Calu3 (cell line): Measurements from ENCODE around the gene HEYL. TPM values are rescaled to one million over a fixed set of nuclear protein-coding genes. Genes with fewer than 3 reads are reported as not detected.

Experiments
- BruUV-seq: library from RNA; stranded (reverse); fragments of 400-500 nt; replicated peaks from 2 replicates; lab custom pipeline; 2021; lab: Mats Ljungman, UMichigan
- CTCF ChIA-PET: fragments of 300-600 bp; sonication (Branson Sonifier 250); formaldehyde crosslinking; loops from one replicate; lab custom pipeline; 2022; ENCODE audit warnings: antibody characterized with exemption; lab: Charles Lee
- DNase-seq: peaks from one replicate; pipeline ENCODE4 v3.0.0; 2022
- H3K27ac Mint-ChIP-seq: one replicate; pipeline ENCODE4 v1.8.0; 2022; ENCODE audit warnings: mixed read lengths; ENCODE audit not compliant: unreplicated experiment
- H3K27me3 Mint-ChIP-seq: one replicate; pipeline ENCODE4 v1.8.0; 2022; ENCODE audit warnings: mixed read lengths; ENCODE audit not compliant: unreplicated experiment
- H3K36me3 Mint-ChIP-seq: one replicate; pipeline ENCODE4 v1.8.0; 2022; ENCODE audit warnings: mild to moderate bottlenecking, moderate library complexity, mixed read lengths; ENCODE audit not compliant: insufficient read depth, unreplicated experiment
- H3K4me1 Mint-ChIP-seq: one replicate; pipeline ENCODE4 v1.8.0; 2022; ENCODE audit warnings: mild to moderate bottlenecking, low read depth, mixed read lengths; ENCODE audit not compliant: unreplicated experiment
- H3K4me3 Mint-ChIP-seq: one replicate; pipeline ENCODE4 v1.8.0; 2022; ENCODE audit warnings: mild to moderate bottlenecking, low read depth, moderate library complexity, mixed read lengths; ENCODE audit not compliant: unreplicated experiment
- H3K9me3 Mint-ChIP-seq: one replicate; pipeline ENCODE4 v1.8.0; 2022; ENCODE audit warnings: low read depth, mixed read lengths; ENCODE audit not compliant: unreplicated experiment
- CTCF ChIP-seq: fragments of 200-600 bp; IDR thresholded peaks from one replicate; pipeline ENCODE4 v1.8.0; 2022; ENCODE audit warnings: antibody characterized with exemption; ENCODE audit not compliant: unreplicated experiment
- intact Hi-C: fragments of 100-400 bp; cut with micrococcal nuclease; formaldehyde crosslinking; loops from one replicate; pipeline ENCODE4 v1.10.0; 2022; ENCODE audit not compliant: unreplicated experiment
- total RNA-seq: library from RNA; stranded (reverse); gene quantifications from 2 replicates; pipeline ENCODE4 v1.2.3, GENCODE V29; 2022

Gene HEYL
- total RNA-seq, 1 experiment from 2014 or later = 0.09 TPM

- no peak for DNase-seq
- Mint-ChIP-seq H3K27ac (no peak overlapping the region), H3K36me3 (no peaks in the 10 kb centered on the region), H3K4me3 (no peak overlapping the region), H3K27me3 (peaks cover 70% of the 10 kb centered on the region), H3K4me1 (peaks cover 17% of the 10 kb centered on the region), H3K9me3 (no peaks in the 10 kb centered on the region)
- no peak for TF ChIP-seq CTCF
- no TSS peak for BruUV-seq
- CTCF ChIA-PET = no interaction called here
- intact Hi-C loops = no loop called here
Measured at GRCh38 chr1:39592069-39592468, 47.4 kb downstream of the HEYL start.

- DNase-seq = no peak
- no peak for TF ChIP-seq CTCF
- Mint-ChIP-seq H3K27me3 (peaks cover 56% of the 10 kb centered on the region), H3K4me3 (no peak overlapping the region), H3K36me3 (no peaks in the 10 kb centered on the region), H3K4me1 (peaks cover 17% of the 10 kb centered on the region), H3K27ac (no peak overlapping the region), H3K9me3 (no peaks in the 10 kb centered on the region)
- no TSS peak for BruUV-seq
- intact Hi-C loops = no loop called here
- CTCF ChIA-PET = no interaction called here
Measured at GRCh38 chr1:39590546-39590945, 48.9 kb downstream of the HEYL start.

- Mint-ChIP-seq H3K4me1 (peaks cover 17% of the 10 kb centered on the region), H3K27ac (no peak overlapping the region), H3K9me3 (no peaks in the 10 kb centered on the region), H3K36me3 (no peaks in the 10 kb centered on the region), H3K27me3 (peaks cover 12% of the 10 kb centered on the region), H3K4me3 (no peak overlapping the region)
- intact Hi-C loops = no loop called here
- no TSS peak for BruUV-seq
- no peak for DNase-seq
- TF ChIP-seq CTCF = no peak
- CTCF ChIA-PET = no interaction called here
Measured at GRCh38 chr1:39585933-39586332, 53.5 kb downstream of the HEYL start.

- Mint-ChIP-seq H3K4me1 (peaks cover 17% of the 10 kb centered on the region), H3K27ac (peak overlapping the region; percentile 65), H3K9me3 (no peaks in the 10 kb centered on the region), H3K27me3 (no peaks in the 10 kb centered on the region), H3K4me3 (peak overlapping the region; percentile 86), H3K36me3 (peaks cover 45% of the 10 kb centered on the region)
- CTCF ChIA-PET = interaction anchor here (0.6 to 2.3 kb wide), 3 partner anchors 21 to 1568 kb away, joined by 3 to 14 read pairs (median 9); no protein-coding TSS in a partner anchor
- TF ChIP-seq CTCF = no peak
- intact Hi-C loops = no loop called here
- peak; percentile 38 for DNase-seq
- TSS peak; percentile 72 for BruUV-seq
Measured at GRCh38 chr1:39576016-39576657, 63.3 kb downstream of the HEYL start.
